HCT116 (cell line): Measurements from ENCODE around the gene CCDC174. TPM values are rescaled to one million over a fixed set of nuclear protein-coding genes. Genes with fewer than 3 reads are reported as not detected.

Experiments used
- ATAC-seq: fragments of 200-7000 bp; cut with Tn5 transposase; 2 replicates; pipeline ENCODE4 v1.9.1; 2020; ENCODE audit warnings: mild to moderate bottlenecking, moderate library complexity
- BruUV-seq: library from RNA; stranded (reverse); fragments of 400-500 nt; replicated peaks from 2 replicates; lab custom pipeline; 2021; lab: Mats Ljungman, UMichigan
- CTCF ChIA-PET: fragments of 300-600 bp; sonication (Branson Sonifier 250); formaldehyde crosslinking; loops from one replicate; lab custom pipeline; 2021; ENCODE audit warnings: antibody characterized with exemption; lab: Charles Lee
- POLR2A ChIA-PET: fragments of 300-600, 350-600 bp; sonication (Branson Sonifier 250); formaldehyde crosslinking; loops from one replicate; lab custom pipeline; 2021; ENCODE audit warnings: antibody characterized with exemption; lab: Charles Lee
- RAD21 ChIA-PET, 2 experiments: fragments of 300-600 bp; sonication (Branson Sonifier 250); formaldehyde crosslinking; loops; one replicate each; lab custom pipeline; 2023; ENCODE audit warnings: low total read pairs in 2 of 2; ENCODE audit not compliant: uncharacterized antibody in 2 of 2, unreplicated experiment in 2 of 2, low non-redundant PET in 1 of 2; lab: Charles Lee
- DNase-seq: peaks from one replicate; pipeline ENCODE4 v3.0.0-alpha.2; 2010; ENCODE audit warnings: low read depth, low spot score
- H2AFZ ChIP-seq: fragments of 200-600 bp; shearing (Covaris generic), sonication (generic); 2 replicates; pipeline ENCODE4 v1.6.1; 2017; ENCODE audit warnings: low read depth, mixed run types, mixed read lengths, antibody characterized with exemption, low read length; ENCODE audit not compliant: poor library complexity, severe bottlenecking
- H3K27ac ChIP-seq: 2 replicates; pipeline ENCODE4 v1.5.1; 2012; ENCODE audit warnings: low read depth, low read length
- H3K27me3 ChIP-seq: fragments of 200-600 bp; sonication (generic); 2 replicates; pipeline ENCODE4 v1.6.1; 2016; ENCODE audit warnings: mixed run types, low read length, mixed read lengths; ENCODE audit not compliant: insufficient read depth
- H3K36me3 ChIP-seq, 2 experiments: fragments of 200-500 bp in 1 of 2; fragments of 200-600 bp in 1 of 2; sonication (Bioruptor generic) in 1 of 2; sonication (generic) in 1 of 2; 2 replicates each; pipeline versions ENCODE4 v1.5.1 to v1.6.1; 2014 to 2016; ENCODE audit warnings: low read length in 2 of 2, inconsistent platforms in 1 of 2, mixed read lengths in 1 of 2, mixed run types in 1 of 2; ENCODE audit not compliant: insufficient read depth in 2 of 2, control insufficient read depth in 1 of 2
- H3K4me1 ChIP-seq, 2 experiments: fragments of 200-600 bp in 1 of 2; sonication (generic) in 1 of 2; 2 replicates each; pipeline versions ENCODE4 v1.5.1 to v1.6.1; 2012 to 2017; ENCODE audit warnings: low read length in 2 of 2, inconsistent platforms in 1 of 2, mild to moderate bottlenecking in 1 of 2, mixed read lengths in 1 of 2, mixed run types in 1 of 2, moderate library complexity in 1 of 2; ENCODE audit not compliant: insufficient read depth in 2 of 2, control insufficient read depth in 1 of 2
- H3K4me2 ChIP-seq: fragments of 200-600 bp; sonication (generic); 2 replicates; pipeline ENCODE4 v1.6.1; 2017; ENCODE audit warnings: mixed run types, low read length, mixed read lengths
- H3K4me3 ChIP-seq, 2 experiments: fragments of 200-600 bp in 1 of 2; sonication (generic) in 1 of 2; replicated peaks in 1 of 2; 2 replicates each; pipeline ENCODE4 v1.5.1; 2011 to 2016; ENCODE audit warnings: low read length in 2 of 2, control low read depth in 1 of 2, low read depth in 1 of 2, mild to moderate bottlenecking in 1 of 2, mixed read lengths in 1 of 2, mixed run types in 1 of 2
- H3K79me2 ChIP-seq: fragments of 200-600 bp; sonication (generic); 2 replicates; pipeline ENCODE4 v1.6.1; 2017; ENCODE audit warnings: mild to moderate bottlenecking, mixed run types, low read length, moderate library complexity, mixed read lengths; ENCODE audit not compliant: insufficient read depth
- H3K9ac ChIP-seq: fragments of 200-600 bp; sonication (generic); 2 replicates; pipeline ENCODE4 v1.6.1; 2016; ENCODE audit warnings: low read length, mixed read lengths
- H3K9me2 ChIP-seq: fragments of 200-600 bp; sonication (generic), shearing (Covaris generic); 2 replicates; pipeline ENCODE4 v1.6.1; 2017; ENCODE audit warnings: mixed run types, mild to moderate bottlenecking, moderate library complexity; ENCODE audit not compliant: insufficient read depth
- H3K9me3 ChIP-seq, 2 experiments: fragments of 200-500 bp in 1 of 2; fragments of 200-600 bp in 1 of 2; sonication (Bioruptor generic) in 1 of 2; sonication (generic) in 1 of 2; 2 replicates each; pipeline ENCODE4 v1.6.1; 2014 to 2017; ENCODE audit warnings: low read length in 2 of 2, mixed read lengths in 2 of 2, inconsistent platforms in 1 of 2, low read depth in 1 of 2, mild to moderate bottlenecking in 1 of 2, mixed run types in 1 of 2, moderate library complexity in 1 of 2; ENCODE audit not compliant: control insufficient read depth in 1 of 2, insufficient read depth in 1 of 2
- H4K20me1 ChIP-seq: fragments of 200-600 bp; sonication (generic), shearing (Covaris generic); 2 replicates; pipeline ENCODE4 v1.6.1; 2017; ENCODE audit warnings: mixed run types, mild to moderate bottlenecking, moderate library complexity; ENCODE audit not compliant: insufficient read depth
- ATF3 ChIP-seq: IDR thresholded peaks from 2 replicates; pipeline ENCODE4 v1.6.1; 2012
- CBX3 ChIP-seq: IDR thresholded peaks from 2 replicates; pipeline ENCODE4 v1.6.1; 2012; ENCODE audit warnings: low read depth
- ELF1 ChIP-seq: IDR thresholded peaks from 2 replicates; pipeline ENCODE4 v1.6.1; 2012; ENCODE audit warnings: low read depth, borderline replicate concordance
- EZH2 ChIP-seq: fragments of 200-600 bp; sonication (generic); IDR thresholded peaks from 2 replicates; pipeline ENCODE4 v1.6.1; 2017; ENCODE audit warnings: antibody characterized with exemption, mixed run types
- EZH2phosphoT487 ChIP-seq: fragments of 200-600 bp; IDR thresholded peaks from 2 replicates; pipeline ENCODE4 v1.6.1; 2018; ENCODE audit warnings: antibody characterized with exemption, borderline replicate concordance
- FOSL1 ChIP-seq: IDR thresholded peaks from 2 replicates; pipeline ENCODE4 v1.6.1; 2012; ENCODE audit warnings: low read depth
- MAX ChIP-seq: IDR thresholded peaks from 2 replicates; pipeline ENCODE4 v1.6.1; 2012
- POLR2A ChIP-seq: IDR thresholded peaks from 2 replicates; pipeline ENCODE4 v1.7.0; 2011; ENCODE audit warnings: borderline replicate concordance; ENCODE audit not compliant: insufficient read depth, insufficient read length; ENCODE audit errors: extremely low read depth
- RAD21 ChIP-seq: IDR thresholded peaks from 2 replicates; pipeline ENCODE4 v1.6.1; 2012; ENCODE audit warnings: low read depth, mild to moderate bottlenecking
- REST ChIP-seq: IDR thresholded peaks from 2 replicates; pipeline ENCODE4 v1.6.1; 2012; ENCODE audit warnings: low read depth
- SIN3A ChIP-seq: IDR thresholded peaks from 2 replicates; pipeline ENCODE4 v1.6.1; 2012; ENCODE audit warnings: low read depth
- SP1 ChIP-seq: IDR thresholded peaks from 2 replicates; pipeline ENCODE4 v1.6.1; 2012; ENCODE audit warnings: low read depth
- SRF ChIP-seq: IDR thresholded peaks from 2 replicates; pipeline ENCODE4 v1.6.1; 2012; ENCODE audit warnings: low read depth
- TCF7L2 ChIP-seq: IDR thresholded peaks from 2 replicates; pipeline ENCODE4 v1.7.0; 2011; ENCODE audit warnings: borderline replicate concordance, inconsistent platforms; ENCODE audit not compliant: insufficient read depth, insufficient read length; ENCODE audit errors: extremely low read depth
- YY1 ChIP-seq: IDR thresholded peaks from 2 replicates; pipeline ENCODE4 v1.6.1; 2011; ENCODE audit warnings: low read length, low read depth, moderate library complexity, mild to moderate bottlenecking; ENCODE audit not compliant: insufficient replicate concordance; ENCODE audit errors: extremely low read depth
- ZFX ChIP-seq: fragments of 450-650 bp; IDR thresholded peaks from 2 replicates; pipeline ENCODE4 v1.6.1; 2017
- intact Hi-C: fragments of 100-400 bp; cut with micrococcal nuclease; formaldehyde crosslinking; loops from 2 replicates; pipeline ENCODE4 v1.10.0; 2022
- total RNA-seq: library from RNA; stranded (reverse); gene quantifications from one replicate; pipeline ENCODE4 v1.2.1, GENCODE V29; 2021; ENCODE audit not compliant: unreplicated experiment

CCDC174 gene
- total RNA-seq, 1 experiment from 2014 or later, result 15.6 TPM

GRCh38 chr3:14621093-14621492 is 30.5 kb upstream of the CCDC174 start:
- no peak overlapping the region for H3K4me3 ChIP-seq
- no peak overlapping the region for H3K27ac ChIP-seq
- H3K36me3 ChIP-seq, result no peaks in the 10 kb centered on the region
- ChIA-PET CTCF (no interaction called here), RAD21 (no interaction called here), POLR2A (no interaction called here)
- H2AFZ ChIP-seq, result no peak overlapping the region
- H3K9me3 ChIP-seq, result no peaks in the 10 kb centered on the region
- no peaks in the 10 kb centered on the region for H3K79me2 ChIP-seq
- no peak overlapping the region for H3K9ac ChIP-seq
- no peaks in the 10 kb centered on the region for H3K27me3 ChIP-seq
- TF ChIP-seq SRF (no peak), ELF1 (no peak), SIN3A (no peak), RAD21 (no peak), EZH2 (no peak), TCF7L2 (no peak), ZFX (no peak), MAX (no peak), ATF3 (no peak), EZH2phosphoT487 (no peak), FOSL1 (no peak), SP1 (no peak), POLR2A (no peak), CBX3 (no peak), YY1 (no peak), REST (no peak)
- peaks cover 0 to 15% of the 10 kb centered on the region in 2 experiments; a peak in 2 of 4 replicates for H3K4me1 ChIP-seq
- H4K20me1 ChIP-seq, result no peaks in the 10 kb centered on the region
- intact Hi-C loops, result no loop called here
- H3K9me2 ChIP-seq, result no peaks in the 10 kb centered on the region
- no peak overlapping the region for H3K4me2 ChIP-seq
- BruUV-seq, result no TSS peak
- ATAC-seq (no peak), DNase-seq (no peak)
